Central memory CD8-positive, alpha-beta T cell (primary cell): ENCODE results near the gene MAB21L1.

Experiments
- ATAC-seq: fragments of 150-1000 bp; cut with Tn5 transposase; replicated peaks from 2 replicates; pipeline ENCODE4 v1.10.0; 2022; ENCODE audit warnings: mild to moderate bottlenecking, moderate FRiP score, moderate number of reproducible peaks; ENCODE audit not compliant: poor library complexity, severe bottlenecking; ENCODE audit errors: extremely low read depth
- DNase-seq, 2 donors: peaks; one replicate each; pipeline ENCODE4 v3.0.0; 2021; ENCODE audit warnings: low spot score in 2 of 2
- H3K27ac Mint-ChIP-seq: one replicate; pipeline ENCODE4 v1.8.0; 2022; ENCODE audit warnings: low read depth, mild to moderate bottlenecking, moderate library complexity, mixed read lengths
- H3K27me3 Mint-ChIP-seq: one replicate; pipeline ENCODE4 v1.8.0; 2022; ENCODE audit warnings: mixed read lengths
- H3K36me3 Mint-ChIP-seq: one replicate; pipeline ENCODE4 v1.8.0; 2022; ENCODE audit warnings: mild to moderate bottlenecking, moderate library complexity, mixed read lengths; ENCODE audit not compliant: insufficient read depth
- H3K4me1 Mint-ChIP-seq: one replicate; pipeline ENCODE4 v1.8.0; 2022; ENCODE audit warnings: mixed read lengths
- H3K4me3 Mint-ChIP-seq: one replicate; pipeline ENCODE4 v1.8.0; 2022; ENCODE audit warnings: mild to moderate bottlenecking, moderate library complexity, mixed read lengths
- H3K9me3 Mint-ChIP-seq: one replicate; pipeline ENCODE4 v1.8.0; 2022; ENCODE audit warnings: mixed read lengths

Gene MAB21L1

DNA sequence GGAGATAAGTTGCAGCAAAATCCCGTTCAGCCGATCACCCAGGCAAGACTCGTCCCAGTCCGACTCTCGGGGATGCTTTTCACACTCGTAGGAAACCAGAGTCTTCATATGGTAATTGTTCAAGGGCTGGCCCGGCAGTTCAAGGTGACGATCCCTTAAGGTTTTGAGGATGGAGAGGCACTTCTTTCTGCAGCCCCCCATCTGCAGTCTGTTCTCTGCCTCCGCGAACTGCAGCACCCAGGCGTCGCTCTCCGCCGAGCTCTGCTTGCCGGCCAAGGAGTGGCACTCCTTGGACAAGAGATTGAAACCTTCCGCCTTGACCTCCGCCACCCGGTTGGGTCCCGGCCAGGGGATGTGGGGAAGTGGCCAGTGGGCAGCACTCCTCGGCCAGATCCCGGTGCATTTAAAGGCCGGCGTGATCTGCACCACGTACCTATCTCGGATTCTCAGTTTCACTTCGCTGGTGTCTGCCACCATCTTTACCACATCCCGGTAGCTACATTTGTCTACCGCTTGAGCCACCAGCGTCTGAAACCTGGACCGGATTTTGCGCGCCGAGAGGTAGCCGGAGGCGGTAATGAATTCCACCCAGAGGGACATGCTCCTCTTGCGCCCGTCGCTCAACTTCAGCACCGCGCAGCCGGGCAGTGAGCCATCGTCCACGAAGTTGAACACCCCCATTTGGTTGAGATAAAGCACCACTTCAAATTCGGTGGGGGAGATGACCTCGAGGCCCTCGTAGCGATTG lies 1.1 kb downstream of the MAB21L1 start:
- peak overlapping the region; percentile 8 for H3K4me3 Mint-ChIP-seq
- DNase-seq: no peak
- H3K36me3 Mint-ChIP-seq: no peaks in the 10 kb centered on the region
- no peaks in the 10 kb centered on the region for H3K4me1 Mint-ChIP-seq
- H3K27me3 Mint-ChIP-seq: peaks cover 52% of the 10 kb centered on the region
- ATAC-seq: no peak
- peaks cover 5% of the 10 kb centered on the region for H3K9me3 Mint-ChIP-seq
- no peak overlapping the region for H3K27ac Mint-ChIP-seq

DNA sequence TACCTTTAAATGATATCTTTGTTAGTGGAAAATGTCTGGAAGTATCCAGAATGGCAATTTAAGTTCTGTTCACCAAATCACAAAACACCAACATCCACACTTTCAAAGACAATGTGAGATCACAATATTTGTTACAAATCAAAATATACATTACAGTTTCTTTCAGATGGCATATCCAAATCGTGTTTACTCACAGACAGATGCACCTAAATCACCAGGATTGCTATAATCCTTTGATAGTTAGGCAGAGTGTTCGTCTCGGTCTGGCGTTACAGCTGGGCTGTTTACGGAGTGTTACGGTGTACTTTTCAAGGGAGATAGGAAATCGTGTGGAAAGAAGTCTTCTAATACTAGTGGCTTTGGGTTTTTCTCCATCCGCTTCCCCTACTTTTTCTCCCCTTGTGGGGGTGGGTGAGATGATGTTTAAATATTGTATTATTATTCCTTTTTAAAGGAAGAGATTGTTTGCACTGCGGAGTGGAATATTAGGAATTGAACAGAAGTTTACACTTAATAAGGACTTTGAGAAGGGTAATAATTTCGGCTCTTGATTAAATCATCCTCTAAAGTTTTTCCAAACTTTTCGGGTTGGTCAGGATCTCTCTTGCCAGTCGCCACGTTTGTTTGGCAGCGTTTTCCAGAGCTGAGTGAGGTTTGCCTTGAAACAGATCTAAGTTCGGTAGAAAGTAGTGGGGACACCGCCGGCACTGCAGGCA lies 1.8 kb downstream of the MAB21L1 start:
- no peaks in the 10 kb centered on the region for H3K36me3 Mint-ChIP-seq
- H3K27me3 Mint-ChIP-seq: peaks cover 59% of the 10 kb centered on the region
- ATAC-seq (no peak), DNase-seq (no peak)
- H3K9me3 Mint-ChIP-seq: peaks cover 5% of the 10 kb centered on the region
- H3K27ac Mint-ChIP-seq: no peak overlapping the region
- H3K4me3 Mint-ChIP-seq: no peak overlapping the region
- H3K4me1 Mint-ChIP-seq: no peaks in the 10 kb centered on the region

DNA sequence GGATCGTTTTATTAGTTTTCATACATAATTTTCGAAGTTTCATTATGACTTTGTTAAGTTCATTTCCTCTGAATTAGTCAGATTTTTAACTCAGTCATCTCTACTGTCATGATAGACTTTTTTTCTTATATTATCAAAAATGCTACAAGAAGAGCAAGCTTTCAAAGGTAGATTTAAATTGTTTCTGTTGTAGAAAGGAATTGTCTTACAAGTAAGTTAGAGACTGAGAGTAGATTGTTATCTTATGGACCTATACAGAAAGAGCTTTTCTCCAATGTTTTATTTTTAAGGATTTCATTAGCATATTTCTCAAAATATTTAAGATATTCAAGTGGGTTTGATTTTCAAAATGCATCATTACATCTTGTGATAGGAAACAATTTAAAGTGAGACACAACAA lies 2.7 kb downstream of the MAB21L1 start:
- Mint-ChIP-seq H3K9me3 (peaks cover 5% of the 10 kb centered on the region), H3K36me3 (no peaks in the 10 kb centered on the region), H3K27me3 (peaks cover 57% of the 10 kb centered on the region), H3K4me1 (no peaks in the 10 kb centered on the region), H3K27ac (no peak overlapping the region), H3K4me3 (no peak overlapping the region)
- ATAC-seq: no peak
- DNase-seq: no peak

DNA sequence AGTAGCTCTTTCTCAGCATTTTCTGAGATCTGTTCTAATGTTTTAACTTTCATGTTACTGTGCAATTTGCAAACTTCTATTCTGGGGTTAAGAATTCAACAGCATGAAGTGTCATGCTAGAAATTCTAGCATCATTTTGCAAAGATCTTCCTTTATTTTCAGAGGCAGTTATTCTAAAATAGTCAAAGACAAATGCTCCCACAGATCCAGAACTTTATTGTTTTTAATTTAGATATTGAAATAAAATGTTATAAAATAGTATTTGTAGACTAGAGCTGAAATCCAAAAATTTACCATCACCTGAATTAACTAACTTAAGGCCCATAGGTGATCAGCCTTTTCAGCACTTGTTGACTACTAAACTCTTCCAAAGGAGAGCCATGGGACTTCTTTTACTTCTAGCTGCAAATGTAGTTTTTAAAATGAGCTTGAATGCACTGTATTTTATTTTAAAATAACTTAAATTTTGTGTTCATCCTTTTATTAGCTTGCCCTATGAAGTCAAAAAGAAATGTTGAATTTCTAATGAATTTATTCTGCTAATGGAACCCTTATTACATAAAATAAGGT lies 3.2 kb downstream of the MAB21L1 start:
- no peaks in the 10 kb centered on the region for H3K4me1 Mint-ChIP-seq
- H3K4me3 Mint-ChIP-seq: no peak overlapping the region
- DNase-seq (no peak), ATAC-seq (no peak)
- H3K27me3 Mint-ChIP-seq: peaks cover 52% of the 10 kb centered on the region
- peaks cover 5% of the 10 kb centered on the region for H3K9me3 Mint-ChIP-seq
- H3K27ac Mint-ChIP-seq: no peak overlapping the region
- no peaks in the 10 kb centered on the region for H3K36me3 Mint-ChIP-seq

DNA sequence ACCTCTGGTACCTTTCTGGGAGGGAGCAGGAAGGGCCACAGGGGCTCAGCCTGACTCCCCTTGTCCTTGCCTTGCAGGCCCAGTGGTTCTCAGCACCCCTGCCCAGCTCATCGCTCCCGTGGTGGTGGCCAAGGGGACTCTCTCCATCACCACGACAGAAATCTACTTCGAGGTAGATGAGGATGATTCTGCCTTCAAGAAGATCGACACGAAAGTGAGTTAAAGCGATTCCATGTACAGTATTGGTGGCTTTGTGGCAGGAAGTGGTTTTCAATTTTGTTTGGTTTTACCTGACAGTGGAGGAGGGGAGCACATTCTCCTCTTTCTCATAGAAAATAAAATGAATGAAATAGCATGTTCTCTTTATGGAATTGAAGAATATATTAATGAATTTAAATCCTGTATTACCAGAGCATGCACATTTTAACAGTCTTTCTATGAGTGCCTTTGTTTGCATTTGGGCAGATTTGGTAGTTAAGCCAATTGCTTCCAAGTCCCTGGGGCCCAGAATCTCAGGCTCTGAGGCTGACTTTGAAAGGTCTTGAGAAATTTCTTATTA lies 4.1 kb downstream of the MAB21L1 start:
- H3K9me3 Mint-ChIP-seq: peaks cover 5% of the 10 kb centered on the region
- no peaks in the 10 kb centered on the region for H3K4me1 Mint-ChIP-seq
- no peak overlapping the region for H3K27ac Mint-ChIP-seq
- no peak for ATAC-seq
- H3K4me3 Mint-ChIP-seq: no peak overlapping the region
- no peak for DNase-seq
- H3K36me3 Mint-ChIP-seq: no peaks in the 10 kb centered on the region
- peaks cover 43% of the 10 kb centered on the region for H3K27me3 Mint-ChIP-seq

DNA sequence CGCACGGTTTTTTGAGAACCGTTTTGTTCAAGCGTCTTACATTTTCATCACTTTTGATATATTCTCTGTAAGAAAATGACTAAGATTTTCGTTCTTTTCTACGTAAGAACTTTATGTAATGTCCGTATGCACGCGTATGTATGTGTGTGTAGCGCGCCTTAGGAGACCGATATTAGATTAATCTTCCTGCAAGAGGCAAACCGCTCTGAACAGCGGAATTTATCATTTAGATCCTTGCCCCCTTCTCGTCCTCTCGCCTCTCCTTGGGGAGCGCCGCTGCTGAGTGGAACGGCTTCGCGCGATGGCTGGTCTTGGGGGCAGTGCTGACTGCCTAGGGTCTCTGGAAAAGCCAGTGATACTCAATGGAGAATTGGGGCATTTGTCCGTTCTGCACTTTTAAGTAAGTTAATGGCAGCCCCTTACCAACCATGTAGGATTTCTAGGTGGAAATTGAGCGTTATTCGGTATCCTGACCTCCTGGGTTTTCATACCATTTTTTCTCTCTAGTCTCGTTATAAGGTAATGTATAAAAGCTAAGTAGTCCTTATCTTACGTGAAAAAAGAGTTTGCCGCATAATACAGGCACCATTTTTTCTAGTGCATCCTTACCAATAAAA lies 4.7 kb downstream of the MAB21L1 start:
- H3K4me3 Mint-ChIP-seq: no peak overlapping the region
- no peak overlapping the region for H3K27ac Mint-ChIP-seq
- H3K36me3 Mint-ChIP-seq: no peaks in the 10 kb centered on the region
- peaks cover 5% of the 10 kb centered on the region for H3K9me3 Mint-ChIP-seq
- H3K27me3 Mint-ChIP-seq: peaks cover 37% of the 10 kb centered on the region
- DNase-seq: no peak
- no peak for ATAC-seq
- no peaks in the 10 kb centered on the region for H3K4me1 Mint-ChIP-seq

DNA sequence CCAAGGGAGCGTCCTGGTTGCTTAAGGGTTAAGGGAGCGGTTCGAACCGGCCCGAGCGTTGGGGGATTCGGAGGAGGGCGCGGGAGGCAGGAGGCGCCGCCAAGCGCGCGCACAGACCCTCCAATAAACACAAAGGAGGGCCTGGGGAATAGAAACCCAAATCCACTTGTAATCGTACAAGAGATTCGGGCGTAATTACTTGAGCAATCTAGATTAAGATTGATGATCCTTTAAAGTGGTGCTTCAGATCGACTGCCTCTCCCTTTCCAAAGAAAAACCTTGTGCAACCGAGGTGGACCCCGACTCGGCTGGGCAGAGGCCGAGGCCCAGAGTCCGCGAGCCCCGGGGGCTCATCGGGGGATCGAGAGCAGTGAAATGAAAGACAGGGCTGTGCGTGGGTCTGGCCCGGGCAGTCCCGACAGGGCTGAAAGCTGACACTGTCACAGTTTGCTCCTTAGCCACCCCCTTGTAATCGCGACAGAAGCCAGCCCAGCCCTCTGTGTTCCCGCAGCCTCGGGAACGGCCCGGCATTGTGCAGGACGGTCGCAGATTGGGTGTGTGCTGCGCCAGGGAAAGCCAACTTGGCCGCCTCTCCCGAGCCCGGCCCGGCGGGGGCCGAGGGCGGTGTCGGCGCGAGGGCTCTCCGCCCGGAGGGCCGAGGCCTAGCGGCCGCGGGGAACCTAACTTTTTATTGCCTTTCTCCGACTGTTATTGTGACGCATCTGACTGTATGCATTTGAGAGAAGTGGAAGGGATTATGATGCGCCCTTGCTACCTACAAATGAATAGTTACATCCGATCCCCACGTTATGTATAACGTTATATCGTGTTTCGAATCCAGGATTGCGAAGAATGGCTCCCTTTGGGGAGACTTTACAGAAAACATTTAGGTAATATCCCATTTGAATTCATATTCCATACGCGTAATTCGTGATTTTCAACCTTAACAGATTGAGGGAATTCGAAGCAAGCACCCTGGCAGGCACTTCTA lies 5.5 kb downstream of the MAB21L1 start:
- Mint-ChIP-seq H3K4me3 (no peak overlapping the region), H3K36me3 (no peaks in the 10 kb centered on the region), H3K27ac (no peak overlapping the region), H3K27me3 (peaks cover 29% of the 10 kb centered on the region), H3K9me3 (peaks cover 5% of the 10 kb centered on the region), H3K4me1 (no peaks in the 10 kb centered on the region)
- no peak for ATAC-seq
- DNase-seq: no peak

DNA sequence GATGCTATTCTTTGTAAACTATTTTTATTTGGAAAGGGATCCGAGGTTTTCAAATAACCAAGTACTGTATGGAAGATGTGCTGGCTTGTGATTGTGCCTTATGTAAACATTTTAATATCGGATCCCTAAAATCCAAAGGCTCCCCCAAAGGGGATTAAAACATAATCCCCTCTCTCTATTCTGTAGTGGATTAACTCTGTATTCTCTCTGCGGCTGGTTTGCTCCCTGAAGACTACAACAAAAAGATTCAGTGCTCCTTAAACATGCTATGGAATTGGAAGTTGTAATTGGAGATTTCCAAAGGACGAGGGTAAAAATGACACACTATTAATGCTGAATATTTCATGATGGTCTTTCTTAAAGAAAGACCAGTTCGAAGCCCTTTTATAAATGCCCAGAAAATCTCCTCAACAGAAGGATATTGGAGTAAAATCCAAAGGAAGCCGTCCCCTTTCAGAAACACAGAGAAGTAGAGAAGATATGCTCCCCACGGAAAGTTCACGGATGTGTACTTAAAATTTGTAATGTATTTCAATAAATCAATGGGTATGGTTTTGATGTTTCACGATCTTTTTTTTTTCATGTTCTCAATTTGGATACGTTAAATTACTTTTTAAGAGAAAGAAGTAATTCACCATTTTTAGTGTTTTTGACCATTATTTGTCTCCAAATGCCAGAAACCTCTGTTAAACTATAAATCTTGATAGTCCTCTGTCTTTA lies 6.5 kb downstream of the MAB21L1 start:
- H3K27me3 Mint-ChIP-seq: peaks cover 19% of the 10 kb centered on the region

DNA sequence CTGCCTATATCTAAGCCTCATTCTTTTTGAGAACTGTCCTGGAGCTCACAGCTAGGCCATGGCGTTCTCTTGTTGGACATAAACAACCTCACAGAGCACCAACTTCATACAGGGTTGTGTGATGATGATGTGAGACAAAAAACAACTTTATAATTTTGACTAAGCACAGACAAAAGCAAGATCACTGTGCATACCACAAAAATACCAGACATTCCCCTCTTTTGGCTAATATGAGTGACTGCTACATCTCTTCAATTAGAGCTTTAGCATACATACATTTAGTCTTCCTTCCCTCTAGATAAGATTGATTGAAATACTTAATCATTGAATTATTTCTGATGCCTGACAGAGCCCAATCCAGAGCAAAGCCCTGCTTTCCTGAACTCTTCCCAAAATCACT lies 8.3 kb downstream of the MAB21L1 start:
- Mint-ChIP-seq H3K4me3 (no peak overlapping the region), H3K27ac (no peak overlapping the region), H3K4me1 (no peaks in the 10 kb centered on the region), H3K27me3 (peaks cover 10% of the 10 kb centered on the region), H3K9me3 (no peaks in the 10 kb centered on the region), H3K36me3 (no peaks in the 10 kb centered on the region)
- ATAC-seq (no peak), DNase-seq (no peak)

More for the DNA sequence above, 6.5 kb downstream of the MAB21L1 start:
- Mint-ChIP-seq H3K4me1 (no peaks in the 10 kb centered on the region), H3K4me3 (no peak overlapping the region), H3K9me3 (peaks cover 5% of the 10 kb centered on the region), H3K36me3 (no peaks in the 10 kb centered on the region), H3K27ac (no peak overlapping the region)
- no peak for ATAC-seq
- no peak for DNase-seq

DNA sequence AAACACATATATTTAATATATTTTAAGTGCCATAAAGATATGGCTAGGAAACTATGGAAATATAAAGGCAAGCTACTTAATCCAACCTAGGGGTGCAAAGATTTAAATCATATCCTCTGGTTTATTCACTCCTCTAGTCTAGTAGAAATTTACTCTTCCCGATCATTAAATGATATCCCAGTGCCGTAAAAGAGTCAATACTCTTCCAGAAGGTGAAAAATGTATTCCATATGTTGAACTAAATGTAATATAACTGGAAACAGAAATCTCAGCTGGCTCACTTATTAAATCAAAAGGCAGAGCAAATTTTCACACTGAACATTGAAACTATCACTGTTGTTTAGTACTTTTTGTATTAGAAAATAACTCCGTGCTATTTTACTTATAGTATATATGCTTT lies 11.1 kb downstream of the MAB21L1 start:
- H3K4me3 Mint-ChIP-seq: no peak overlapping the region
- H3K27ac Mint-ChIP-seq: no peak overlapping the region
- ATAC-seq: no peak
- peaks cover 8% of the 10 kb centered on the region for H3K27me3 Mint-ChIP-seq
- H3K4me1 Mint-ChIP-seq: no peaks in the 10 kb centered on the region
- H3K36me3 Mint-ChIP-seq: no peaks in the 10 kb centered on the region
- H3K9me3 Mint-ChIP-seq: peaks cover 13% of the 10 kb centered on the region
- DNase-seq: no peak

DNA sequence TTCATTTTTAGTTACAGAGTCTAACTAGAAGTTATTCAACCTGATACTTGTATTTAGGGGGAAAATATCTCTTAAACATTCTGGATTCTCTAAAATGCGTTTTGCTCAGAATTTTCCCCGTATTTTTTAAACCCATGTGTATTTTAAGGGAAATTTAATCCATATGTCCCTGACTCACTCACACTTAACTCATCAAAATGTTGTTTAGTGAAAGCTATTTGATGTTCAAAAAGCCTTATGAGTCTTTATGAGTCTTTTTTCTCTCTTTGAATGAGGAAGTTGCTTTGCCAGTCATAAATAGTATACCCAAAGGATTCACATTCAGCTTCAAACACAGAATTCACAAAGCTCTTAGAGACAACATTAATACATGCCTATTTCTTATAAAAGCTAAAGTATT lies 16.4 kb downstream of the MAB21L1 start:
- no peaks in the 10 kb centered on the region for H3K36me3 Mint-ChIP-seq

More for the DNA sequence above, 16.4 kb downstream of the MAB21L1 start:
- Mint-ChIP-seq H3K27me3 (no peaks in the 10 kb centered on the region), H3K4me3 (no peak overlapping the region), H3K9me3 (peaks cover 16% of the 10 kb centered on the region), H3K4me1 (no peaks in the 10 kb centered on the region), H3K27ac (no peak overlapping the region)
- ATAC-seq (no peak), DNase-seq (no peak)
